ENCODE results near the gene ARHGAP29.

DNA sequence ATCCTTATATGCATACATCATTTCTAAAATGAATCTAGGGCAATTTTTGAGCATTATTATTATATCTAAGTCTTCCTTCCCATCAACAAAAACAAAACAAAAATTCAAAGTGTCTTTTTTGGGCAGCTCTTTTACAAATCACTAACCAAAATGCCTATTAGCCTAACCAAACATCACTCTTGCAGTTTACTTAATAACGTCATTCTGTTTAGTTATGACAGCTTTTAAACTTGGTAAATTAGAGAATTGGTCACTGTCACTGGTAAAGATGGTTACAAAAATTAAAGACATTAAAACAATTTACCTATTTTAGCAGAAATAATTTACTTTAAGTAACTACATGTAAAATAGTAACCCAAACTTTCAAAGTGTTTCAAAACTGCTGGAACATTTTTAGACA lies 2.8 kb downstream of the ARHGAP29 start:
- TF ChIP-seq, protein P1, sequence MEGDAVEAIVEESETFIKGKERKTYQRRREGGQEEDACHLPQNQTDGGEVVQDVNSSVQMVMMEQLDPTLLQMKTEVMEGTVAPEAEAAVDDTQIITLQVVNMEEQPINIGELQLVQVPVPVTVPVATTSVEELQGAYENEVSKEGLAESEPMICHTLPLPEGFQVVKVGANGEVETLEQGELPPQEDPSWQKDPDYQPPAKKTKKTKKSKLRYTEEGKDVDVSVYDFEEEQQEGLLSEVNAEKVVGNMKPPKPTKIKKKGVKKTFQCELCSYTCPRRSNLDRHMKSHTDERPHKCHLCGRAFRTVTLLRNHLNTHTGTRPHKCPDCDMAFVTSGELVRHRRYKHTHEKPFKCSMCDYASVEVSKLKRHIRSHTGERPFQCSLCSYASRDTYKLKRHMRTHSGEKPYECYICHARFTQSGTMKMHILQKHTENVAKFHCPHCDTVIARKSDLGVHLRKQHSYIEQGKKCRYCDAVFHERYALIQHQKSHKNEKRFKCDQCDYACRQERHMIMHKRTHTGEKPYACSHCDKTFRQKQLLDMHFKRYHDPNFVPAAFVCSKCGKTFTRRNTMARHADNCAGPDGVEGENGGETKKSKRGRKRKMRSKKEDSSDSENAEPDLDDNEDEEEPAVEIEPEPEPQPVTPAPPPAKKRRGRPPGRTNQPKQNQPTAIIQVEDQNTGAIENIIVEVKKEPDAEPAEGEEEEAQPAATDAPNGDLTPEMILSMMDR (IDR thresholded peaks at IDR 0.05) = no peak
- no peak for TF ChIP-seq POLR2A (IDR thresholded peaks at IDR 0.05)

Data from Peyer's patch (tissue), 4 donors.